Measurements from ENCODE around the gene IL11RA. TPM values are rescaled to one million over a fixed set of nuclear protein-coding genes. Genes with fewer than 3 reads are reported as not detected.

The IL11RA gene
- total RNA-seq, 5 donors from 2014 or later (not counting 1 experiment from before 2014, with no cell fraction given), result 166 to 220 (median 180) TPM

DNA sequence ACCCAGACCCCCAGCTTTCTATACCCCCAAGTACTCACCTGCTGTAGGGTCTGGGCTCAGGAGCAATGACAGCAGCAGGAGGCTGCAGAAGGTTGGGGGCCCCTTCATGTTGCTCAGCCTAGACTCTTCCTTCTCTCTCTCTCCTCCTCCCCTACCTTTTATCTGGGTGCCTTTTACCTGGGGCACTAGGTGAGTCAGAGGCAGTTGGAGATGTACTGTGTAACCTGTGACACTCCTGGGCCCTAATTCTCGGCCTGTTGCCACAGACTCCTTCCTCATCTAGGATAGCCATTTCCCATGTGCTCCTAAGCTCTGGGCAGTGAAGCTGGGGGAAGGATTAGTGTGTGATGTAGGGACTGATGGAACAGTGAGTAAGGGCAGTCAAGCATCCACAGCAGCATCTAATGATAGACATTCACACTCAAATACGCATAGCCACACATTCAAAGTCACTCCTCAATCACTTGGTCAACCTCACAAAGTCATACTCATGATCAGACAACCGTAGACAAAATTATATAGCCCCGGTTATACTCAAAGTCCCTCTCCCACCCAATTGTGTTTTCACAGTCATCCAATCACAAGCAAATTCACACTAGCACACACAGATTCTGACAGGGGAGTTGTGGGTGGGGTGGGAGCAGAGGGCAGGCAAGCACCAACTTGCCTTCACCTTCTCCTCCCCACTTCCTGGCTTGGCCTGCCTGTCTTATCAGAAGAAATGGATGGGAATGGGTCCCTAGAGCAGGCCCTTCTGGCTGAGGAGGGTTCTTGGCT is 10.7 kb downstream of the IL11RA start, which contains the start of gene CCL27:
CCL27 (minus strand) TSS at position 132 of the 777 bp plus-strand sequence; CDS start at position 108, 24 bp downstream.
- ChIA-PET POLR2A (interaction anchor here in 1 of 2 donors (1.0 kb wide), 1 partner anchor 25 kb away, joined by 3 read pairs; the partner anchor contains the start of gene SIGMAR1), CTCF (interaction anchor here (0.7 to 4.4 kb wide), 8 partner anchors 16 to 438 kb away, joined by 3 to 39 read pairs (median 4); partner anchors contain the start of genes DCTN3 (in 1 of the 2), GALT (in 1 of the 2) and SIGMAR1 (in 1 of the 2))
- Histone ChIP-seq H3K36me3 (ENCODE audit: control insufficient read depth in 2 of 2, extremely low read depth in 1 of 2, insufficient read depth in 1 of 2, low read length in 1 of 2) (peaks cover 15 to 19% of the 10 kb centered on the region in 2 donors), H3K4me1 (ENCODE audit: control insufficient read depth in 1 of 2, extremely low read depth in 1 of 2, insufficient read depth in 2 of 2, low read length in 2 of 2) (peaks cover 19 to 52% of the 10 kb centered on the region in 2 experiments), H3K9me3 (no peaks in the 10 kb centered on the region), H3K27me3 (replicated peaks in 1 of 2; ENCODE audit: control insufficient read depth in 2 of 2, extremely low read depth in 1 of 2, insufficient read depth in 2 of 2, low read length in 1 of 2) (no peaks in the 10 kb centered on the region), H3K4me3 (ENCODE audit: control insufficient read depth in 1 of 2, extremely low read depth in 1 of 2, low read length in 1 of 2) (no peak within 1 kb of the TSS), H3K27ac (ENCODE audit: low read length) (peak within 1 kb of the TSS; percentile 87)
- Mint-ChIP-seq H3K27me3 (no peaks in the 10 kb centered on the region), H3K27ac (peak within 1 kb of the TSS; percentile 94 to 97), H3K4me3 (peak within 1 kb of the TSS; percentile 18 to 86 (median 28)), H3K9me3 (no peaks in the 10 kb centered on the region), H3K4me1 (peaks cover 47 to 61% (median 47%) of the 10 kb centered on the region in 3 donors), H3K36me3 (peaks cover 19% of the 10 kb centered on the region)
- ATAC-seq (replicated peaks in 1 of 4) (no peak), DNase-seq (no peak)
- 94% methylated on average over 2 of the region's 4 CpGs for WGBS (ENCODE audit: insufficient coverage)

DNA sequence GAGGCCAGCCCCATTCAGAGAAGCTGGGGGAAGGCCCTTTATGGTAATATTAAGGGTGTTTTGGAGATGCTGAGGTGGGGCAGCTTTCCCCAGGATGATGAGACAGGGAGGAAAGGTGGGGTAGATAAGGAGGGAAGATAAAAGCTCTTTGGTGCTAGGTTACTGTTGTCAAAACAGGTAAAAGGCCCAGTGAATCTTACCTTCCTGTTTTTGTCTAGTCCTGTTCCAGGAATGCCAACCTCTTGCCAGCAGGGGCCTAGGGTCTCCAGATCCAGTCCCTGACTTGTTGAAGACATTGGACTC is 11.3 kb downstream of the IL11RA start:
- Histone ChIP-seq H3K4me3 (ENCODE audit: control insufficient read depth in 1 of 2, extremely low read depth in 1 of 2, low read length in 1 of 2) (no peak overlapping the region), H3K27ac (ENCODE audit: low read length) (peak overlapping the region; percentile 87), H3K9me3 (no peaks in the 10 kb centered on the region), H3K27me3 (replicated peaks in 1 of 2; ENCODE audit: control insufficient read depth in 2 of 2, extremely low read depth in 1 of 2, insufficient read depth in 2 of 2, low read length in 1 of 2) (no peaks in the 10 kb centered on the region), H3K4me1 (ENCODE audit: control insufficient read depth in 1 of 2, extremely low read depth in 1 of 2, insufficient read depth in 2 of 2, low read length in 2 of 2) (peaks cover 19 to 52% of the 10 kb centered on the region in 2 experiments), H3K36me3 (ENCODE audit: control insufficient read depth in 2 of 2, extremely low read depth in 1 of 2, insufficient read depth in 1 of 2, low read length in 1 of 2) (peaks cover 15 to 19% of the 10 kb centered on the region in 2 donors)
- H3K4me3 Mint-ChIP-seq, result peak overlapping the region; percentile 18 to 86 (median 28)
- H3K36me3 Mint-ChIP-seq, result peaks cover 21% of the 10 kb centered on the region
- peak overlapping the region; percentile 94 to 97 for H3K27ac Mint-ChIP-seq
- DNase-seq (peak in 6 of 35 experiments; percentile 6 to 61 (median 28)), ATAC-seq (replicated peaks in 1 of 4) (peak in 3 of 4 experiments; percentile 3 to 21 (median 8))
- POLR2A ChIA-PET, result interaction anchor here in 1 of 2 donors (1.0 kb wide), 1 partner anchor 26 kb away, joined by 3 read pairs; the partner anchor contains the start of gene SIGMAR1
- H3K27me3 Mint-ChIP-seq, result no peaks in the 10 kb centered on the region
- no peaks in the 10 kb centered on the region for H3K9me3 Mint-ChIP-seq
- peaks cover 47 to 63% (median 47%) of the 10 kb centered on the region in 3 donors for H3K4me1 Mint-ChIP-seq
- CTCF ChIA-PET, result interaction anchor here (1.0 to 4.4 kb wide), 6 partner anchors 16 to 43 kb away, joined by 3 to 39 read pairs (median 4); partner anchors contain the start of genes DCTN3 (in 1 of the 2), GALT (in 1 of the 2) and SIGMAR1 (in 1 of the 2)

DNA sequence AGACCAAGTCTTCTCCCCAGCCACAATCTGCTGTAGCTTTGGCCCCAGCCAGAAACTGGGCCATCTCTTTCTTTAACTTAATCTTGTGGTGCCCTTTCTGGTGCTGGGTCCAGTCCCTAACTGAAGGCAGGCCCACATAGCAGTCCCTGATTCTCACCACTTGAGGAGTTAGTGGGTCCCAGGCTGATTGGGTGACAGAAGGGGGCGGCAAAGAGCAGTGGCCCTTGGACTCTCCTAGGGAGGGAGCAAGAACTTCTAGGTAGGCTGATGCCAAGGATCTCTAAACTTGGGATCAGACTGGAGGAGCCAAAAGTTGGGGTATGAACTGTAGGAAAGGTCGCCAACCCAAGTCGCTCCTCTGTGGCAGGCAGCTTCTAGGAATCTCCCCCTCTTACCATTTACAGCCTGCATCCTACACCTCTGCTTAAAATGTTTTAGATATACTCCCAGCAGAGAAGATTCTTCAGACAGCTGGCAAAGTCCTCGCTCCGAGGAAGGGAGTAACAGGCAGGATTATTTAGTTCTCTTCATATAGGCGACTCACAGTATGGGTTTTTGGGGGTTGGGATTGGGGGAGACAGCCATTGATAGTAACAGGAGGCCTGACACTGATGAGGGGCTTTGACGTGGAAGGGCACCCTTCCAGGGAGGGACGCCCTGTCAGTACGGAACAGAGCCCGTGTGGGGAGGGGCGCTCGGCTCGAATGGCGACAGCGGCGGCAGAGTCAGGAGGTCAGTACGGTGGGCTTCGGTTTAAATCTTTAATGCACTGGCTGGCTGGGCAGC is 12.5 kb downstream of the IL11RA start:
- peaks cover 33% of the 10 kb centered on the region for H3K36me3 Mint-ChIP-seq

DNA sequence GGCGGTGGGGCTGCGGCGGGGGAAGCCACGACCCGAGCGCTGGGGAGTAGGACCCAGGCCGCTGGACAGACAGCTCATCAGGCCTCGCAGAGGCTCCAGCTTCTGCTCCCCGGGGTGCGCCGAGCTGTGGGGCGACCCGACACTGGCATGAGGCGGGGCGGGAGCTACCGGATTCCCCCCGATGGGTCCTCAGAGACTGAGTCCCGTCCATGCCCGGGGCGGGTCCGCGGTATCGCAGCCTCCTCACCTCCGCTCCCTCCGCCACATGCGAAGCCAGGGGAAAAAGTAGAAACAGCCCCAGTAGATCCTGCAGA is 13.0 kb downstream of the IL11RA start:
- Mint-ChIP-seq H3K36me3 (peaks cover 37% of the 10 kb centered on the region), H3K9me3 (peaks cover 4 to 12% (median 10%) of the 10 kb centered on the region in 3 donors), H3K4me1 (peaks cover 47 to 63% (median 47%) of the 10 kb centered on the region in 3 donors), H3K27me3 (no peaks in the 10 kb centered on the region), H3K27ac (peak overlapping the region; percentile 94 to 97), H3K4me3 (peak overlapping the region; percentile 82 to 90 (median 86))
- Histone ChIP-seq H3K4me1 (ENCODE audit: control insufficient read depth in 1 of 2, extremely low read depth in 1 of 2, insufficient read depth in 2 of 2, low read length in 2 of 2) (peaks cover 19 to 52% of the 10 kb centered on the region in 2 experiments), H3K9me3 (no peaks in the 10 kb centered on the region), H3K36me3 (ENCODE audit: control insufficient read depth in 2 of 2, extremely low read depth in 1 of 2, insufficient read depth in 1 of 2, low read length in 1 of 2) (peaks cover 12 to 14% of the 10 kb centered on the region in 2 donors), H3K27me3 (replicated peaks in 1 of 2; ENCODE audit: control insufficient read depth in 2 of 2, extremely low read depth in 1 of 2, insufficient read depth in 2 of 2, low read length in 1 of 2) (no peaks in the 10 kb centered on the region), H3K27ac (ENCODE audit: low read length) (peak overlapping the region; percentile 87), H3K4me3 (ENCODE audit: control insufficient read depth in 1 of 2, extremely low read depth in 1 of 2, low read length in 1 of 2) (peak overlapping the region; percentile 55 to 80)
- peak; percentile 21 to 40 (median 28) for ATAC-seq (replicated peaks in 1 of 4)
- DNase-seq, result peak in 1 of 35 experiments; percentile 18
- WGBS (ENCODE audit: insufficient coverage), result 3% methylated on average over 24 of the region's 26 CpGs
- ChIA-PET POLR2A (interaction anchor here in 1 of 2 donors (1.0 to 1.3 kb wide), 2 partner anchors 18 to 27 kb away, joined by 3 to 5 read pairs; partner anchors contain the start of genes GALT and SIGMAR1), CTCF (interaction anchor here (0.7 to 4.4 kb wide), 9 partner anchors 18 to 288 kb away, joined by 3 to 39 read pairs (median 5); partner anchors contain the start of genes DCTN3 (in 1 of the 2), GALT (in 1 of the 2), MYORG (in 1 of the 2) and RPP25L (in 1 of the 2))

More for the DNA sequence above, 12.5 kb downstream of the IL11RA start:
- Mint-ChIP-seq H3K27ac (peak overlapping the region; percentile 94 to 97), H3K9me3 (peaks cover 4 to 7% (median 6%) of the 10 kb centered on the region in 3 donors), H3K4me3 (peak overlapping the region; percentile 82 to 90 (median 86)), H3K27me3 (no peaks in the 10 kb centered on the region), H3K4me1 (peaks cover 47 to 63% (median 47%) of the 10 kb centered on the region in 3 donors)
- ChIA-PET CTCF (interaction anchor here (1.0 to 4.4 kb wide), 8 partner anchors 17 to 44 kb away, joined by 3 to 39 read pairs (median 5); partner anchors contain the start of genes DCTN3 (in 1 of the 2), GALT (in 1 of the 2) and SIGMAR1 (in 1 of the 2)), POLR2A (interaction anchor here in 1 of 2 donors (0.6 to 1.3 kb wide), 3 partner anchors 18 to 389 kb away, joined by 3 to 5 read pairs (median 4); partner anchors contain the start of genes GALT and SIGMAR1)
- Histone ChIP-seq H3K27ac (ENCODE audit: low read length) (peak overlapping the region; percentile 87), H3K36me3 (ENCODE audit: control insufficient read depth in 2 of 2, extremely low read depth in 1 of 2, insufficient read depth in 1 of 2, low read length in 1 of 2) (peaks cover 15 to 16% of the 10 kb centered on the region in 2 donors), H3K4me1 (ENCODE audit: control insufficient read depth in 1 of 2, extremely low read depth in 1 of 2, insufficient read depth in 2 of 2, low read length in 2 of 2) (peaks cover 19 to 52% of the 10 kb centered on the region in 2 experiments), H3K9me3 (no peaks in the 10 kb centered on the region), H3K27me3 (replicated peaks in 1 of 2; ENCODE audit: control insufficient read depth in 2 of 2, extremely low read depth in 1 of 2, insufficient read depth in 2 of 2, low read length in 1 of 2) (no peaks in the 10 kb centered on the region), H3K4me3 (ENCODE audit: control insufficient read depth in 1 of 2, extremely low read depth in 1 of 2, low read length in 1 of 2) (peak overlapping the region; percentile 55 to 80)
- DNase-seq, result peak; percentile 22 to 84 (median 67)
- WGBS (ENCODE audit: insufficient coverage), result 18% methylated on average over 14 of the region's 18 CpGs
- ATAC-seq (replicated peaks in 1 of 4), result peak; percentile 18 to 37 (median 36)

DNA sequence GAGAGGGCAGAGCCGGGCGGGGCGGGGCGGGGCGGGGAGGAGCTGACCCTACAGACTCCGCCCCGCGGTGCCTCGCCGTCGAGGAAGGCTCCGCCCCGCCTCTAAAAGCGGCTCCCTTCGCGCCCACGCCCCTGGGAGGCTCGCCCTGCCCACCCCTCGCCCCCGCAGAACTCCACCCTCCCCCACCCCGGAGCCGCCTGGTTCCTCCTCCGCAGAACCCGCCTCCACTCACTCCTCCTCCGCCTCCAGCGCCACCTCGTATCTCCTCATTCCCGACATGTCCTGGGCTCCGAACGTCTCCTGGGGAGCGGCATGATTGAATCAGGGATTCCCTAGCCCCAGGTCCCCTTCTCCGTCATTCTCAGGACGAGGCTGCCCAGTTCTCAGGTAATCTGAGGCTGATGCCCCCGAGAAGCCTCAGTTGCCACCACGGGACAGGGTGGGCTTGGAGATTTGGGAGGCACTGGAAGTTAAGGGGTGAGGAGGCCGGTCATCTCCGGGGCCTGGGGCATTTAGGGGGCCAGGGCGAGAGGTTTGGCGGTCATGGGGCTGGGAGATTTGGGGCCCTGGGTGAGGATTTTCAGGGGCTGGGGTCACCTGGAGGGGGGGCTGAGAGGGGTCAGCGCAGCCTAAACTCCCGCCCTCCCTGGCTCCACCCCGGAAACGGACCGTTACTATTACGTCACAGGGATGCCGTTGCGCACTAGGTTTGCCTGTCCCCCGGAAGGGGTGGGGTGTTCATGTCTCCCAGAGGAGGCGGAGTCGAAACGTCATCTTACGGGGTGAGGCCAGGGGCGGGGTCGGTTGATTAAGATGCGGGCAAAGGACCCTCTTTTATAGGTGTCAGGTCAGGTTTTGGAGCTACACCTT is 13.6 kb downstream of the IL11RA start:
- H3K4me3 ChIP-seq (ENCODE audit: control insufficient read depth in 1 of 2, extremely low read depth in 1 of 2, low read length in 1 of 2), result peak overlapping the region; percentile 71 to 80
- H3K36me3 Mint-ChIP-seq, result peaks cover 34% of the 10 kb centered on the region

More for the DNA sequence above, 13.6 kb downstream of the IL11RA start:
- ChIA-PET CTCF (interaction anchor here (0.7 to 4.4 kb wide), 10 partner anchors 19 to 289 kb away, joined by 3 to 39 read pairs (median 5); partner anchors contain the start of genes DCTN3 (in 1 of the 2), GALT (in 1 of the 2), MYORG (in 1 of the 2) and RPP25L (in 1 of the 2)), POLR2A (interaction anchor here (0.5 to 1.3 kb wide), 4 partner anchors 19 to 432 kb away, joined by 3 to 5 read pairs (median 4); partner anchors contain the start of genes GALT (in 1 of the 2) and SIGMAR1 (in 1 of the 2))
- ATAC-seq (replicated peaks in 1 of 4), result peak; percentile 80 to 88 (median 84)
- Histone ChIP-seq H3K27me3 (replicated peaks in 1 of 2; ENCODE audit: control insufficient read depth in 2 of 2, extremely low read depth in 1 of 2, insufficient read depth in 2 of 2, low read length in 1 of 2) (no peaks in the 10 kb centered on the region), H3K9me3 (no peaks in the 10 kb centered on the region), H3K36me3 (ENCODE audit: control insufficient read depth in 2 of 2, extremely low read depth in 1 of 2, insufficient read depth in 1 of 2, low read length in 1 of 2) (peaks cover 6 to 11% of the 10 kb centered on the region in 2 donors), H3K4me1 (ENCODE audit: control insufficient read depth in 1 of 2, extremely low read depth in 1 of 2, insufficient read depth in 2 of 2, low read length in 2 of 2) (peaks cover 19 to 52% of the 10 kb centered on the region in 2 experiments), H3K27ac (ENCODE audit: low read length) (peak overlapping the region; percentile 97)
- no peaks in the 10 kb centered on the region for H3K27me3 Mint-ChIP-seq
- peak overlapping the region; percentile 87 to 88 for H3K27ac Mint-ChIP-seq
- 5% methylated on average over 39 of the region's 55 CpGs for WGBS (ENCODE audit: insufficient coverage)
- peaks cover 47 to 60% (median 47%) of the 10 kb centered on the region in 3 donors for H3K4me1 Mint-ChIP-seq
- DNase-seq, result peak; percentile 66 to 95 (median 87)
- peak overlapping the region; percentile 82 to 90 (median 86) for H3K4me3 Mint-ChIP-seq
- peaks cover 8 to 16% (median 10%) of the 10 kb centered on the region in 3 donors for H3K9me3 Mint-ChIP-seq

Data from T-cell (primary cell).